MM.1S (cell line): ENCODE measurements around the gene DHH.

Experiments
- EZH2phosphoT487 ChIP-seq: fragments of 300-600 bp; sonication (generic); IDR thresholded peaks from 2 replicates; pipeline ENCODE4 v1.6.1; 2018; ENCODE audit warnings: antibody characterized with exemption, low read length
- TF ChIP-seq, protein P1 (sequence below): fragments of 300-600 bp; sonication (generic); IDR thresholded peaks from 2 replicates; pipeline ENCODE4 v1.5.1; 2016; ENCODE audit warnings: antibody characterized with exemption, low read length, mixed read lengths

DNA sequence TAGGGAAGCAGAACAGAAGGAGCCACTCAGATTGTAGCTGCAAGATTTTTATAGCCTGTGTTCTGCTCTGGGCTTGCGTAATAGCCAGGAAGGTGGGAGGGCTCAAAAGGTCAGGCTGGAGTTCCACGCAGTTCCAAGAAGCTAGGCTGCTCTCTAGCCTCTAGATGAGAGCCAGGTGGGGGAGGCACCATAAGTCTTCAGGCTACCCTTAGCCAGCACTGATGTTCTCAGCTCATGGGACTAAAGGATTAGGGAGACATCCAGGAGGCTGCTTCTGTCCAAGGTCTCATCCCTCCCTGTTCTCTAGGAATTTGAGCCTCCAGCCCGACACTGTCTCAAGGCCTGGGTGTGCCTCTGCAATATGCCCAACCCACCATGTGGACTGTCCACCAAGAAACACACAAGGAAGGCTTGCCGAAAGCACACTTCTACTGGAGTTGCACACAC, 14.4 kb upstream of the DHH start:
- TF ChIP-seq, protein P1, sequence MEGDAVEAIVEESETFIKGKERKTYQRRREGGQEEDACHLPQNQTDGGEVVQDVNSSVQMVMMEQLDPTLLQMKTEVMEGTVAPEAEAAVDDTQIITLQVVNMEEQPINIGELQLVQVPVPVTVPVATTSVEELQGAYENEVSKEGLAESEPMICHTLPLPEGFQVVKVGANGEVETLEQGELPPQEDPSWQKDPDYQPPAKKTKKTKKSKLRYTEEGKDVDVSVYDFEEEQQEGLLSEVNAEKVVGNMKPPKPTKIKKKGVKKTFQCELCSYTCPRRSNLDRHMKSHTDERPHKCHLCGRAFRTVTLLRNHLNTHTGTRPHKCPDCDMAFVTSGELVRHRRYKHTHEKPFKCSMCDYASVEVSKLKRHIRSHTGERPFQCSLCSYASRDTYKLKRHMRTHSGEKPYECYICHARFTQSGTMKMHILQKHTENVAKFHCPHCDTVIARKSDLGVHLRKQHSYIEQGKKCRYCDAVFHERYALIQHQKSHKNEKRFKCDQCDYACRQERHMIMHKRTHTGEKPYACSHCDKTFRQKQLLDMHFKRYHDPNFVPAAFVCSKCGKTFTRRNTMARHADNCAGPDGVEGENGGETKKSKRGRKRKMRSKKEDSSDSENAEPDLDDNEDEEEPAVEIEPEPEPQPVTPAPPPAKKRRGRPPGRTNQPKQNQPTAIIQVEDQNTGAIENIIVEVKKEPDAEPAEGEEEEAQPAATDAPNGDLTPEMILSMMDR, result no peak
- TF ChIP-seq EZH2phosphoT487, result no peak
